ENCODE data around the gene ICAM3.
A peak's percentile ranks its signal among the peaks of the same experiment; 100 is the strongest.
"Not testable (repeated sequence)": the region's sequence is repeated elsewhere in the genome, so short reads cannot be mapped to it uniquely, and the experiment has no call there.

Gene ICAM3

GRCh38 chr19:10344780-10345179, 5.4 kb upstream of the ICAM3 start:
- peak; percentile 51 for DNase-seq (ENCODE audit: low read depth)

- DNase-seq (ENCODE audit: low read depth) = no peak
Measured at GRCh38 chr19:10343495-10343894, 4.1 kb upstream of the ICAM3 start.

GRCh38 chr19:10339977-10340376, 553 bp upstream of the ICAM3 start:
- no peak for DNase-seq (ENCODE audit: low read depth)

- DNase-seq (ENCODE audit: low read depth) = no peak
Measured at GRCh38 chr19:10338940-10339339, 484 bp downstream of the ICAM3 start.

- not testable (repeated sequence) for DNase-seq (ENCODE audit: low read depth)
Measured at GRCh38 chr19:10336725-10337124, 2.7 kb downstream of the ICAM3 start.

GRCh38 chr19:10335352-10335985, 4.0 kb downstream of the ICAM3 start:
- no peak for DNase-seq (ENCODE audit: low read depth)

GRCh38 chr19:10334588-10335351, 4.7 kb downstream of the ICAM3 start:
- peak; percentile 98 for DNase-seq (ENCODE audit: low read depth)

- peak; percentile 38 for DNase-seq (ENCODE audit: low read depth)
Measured at GRCh38 chr19:10333758-10334587, 5.5 kb downstream of the ICAM3 start.

GRCh38 chr19:10332965-10333757, 6.3 kb downstream of the ICAM3 start, which contains the start of gene RAVER1:
Gene RAVER1, minus strand, starts transcription at chr19:10333529. Its CDS starts 22 bp downstream, at chr19:10333507.
- DNase-seq (ENCODE audit: low read depth) = peak; percentile 99

- no peak for DNase-seq (ENCODE audit: low read depth)
Measured at GRCh38 chr19:10332158-10332964, 7.1 kb downstream of the ICAM3 start.

GRCh38 chr19:10329555-10329954, 9.9 kb downstream of the ICAM3 start:
- DNase-seq (ENCODE audit: low read depth) = no peak

- DNase-seq (ENCODE audit: low read depth) = no peak
Measured at GRCh38 chr19:10328558-10329429, 10.6 kb downstream of the ICAM3 start.

GRCh38 chr19:10327793-10328192, 11.6 kb downstream of the ICAM3 start:
- no peak for DNase-seq (ENCODE audit: low read depth)

- no peak for DNase-seq (ENCODE audit: low read depth)
Measured at GRCh38 chr19:10325732-10326131, 13.7 kb downstream of the ICAM3 start.

GRCh38 chr19:10321874-10322835, 17.3 kb downstream of the ICAM3 start:
- DNase-seq (ENCODE audit: low read depth) = no peak

- DNase-seq (ENCODE audit: low read depth) = no peak
Measured at GRCh38 chr19:10321417-10321797, 18.0 kb downstream of the ICAM3 start.

GRCh38 chr19:10320602-10321416, 18.6 kb downstream of the ICAM3 start:
- no peak for DNase-seq (ENCODE audit: low read depth)

Measured in ELR (cell line).